OCI-LY7 (cell line): ENCODE data around the gene TTLL3.

ENCODE experiments used
- EZH2phosphoT487 ChIP-seq: fragments of 200-600 bp; sonication (generic); IDR thresholded peaks from 2 replicates; pipeline ENCODE4 v1.6.1; 2018; ENCODE audit warnings: low read depth, borderline replicate concordance, mild to moderate bottlenecking, mixed run types, antibody characterized with exemption, low read length, moderate library complexity, mixed read lengths
- TF ChIP-seq, protein P1 (sequence below): fragments of 200-600 bp; sonication (generic); conservative IDR thresholded peaks from 2 replicates; pipeline ENCODE4 v1.5.1; 2014; ENCODE audit warnings: mild to moderate bottlenecking, antibody characterized with exemption, low read length, moderate library complexity, mixed read lengths

- TF ChIP-seq, protein P1, sequence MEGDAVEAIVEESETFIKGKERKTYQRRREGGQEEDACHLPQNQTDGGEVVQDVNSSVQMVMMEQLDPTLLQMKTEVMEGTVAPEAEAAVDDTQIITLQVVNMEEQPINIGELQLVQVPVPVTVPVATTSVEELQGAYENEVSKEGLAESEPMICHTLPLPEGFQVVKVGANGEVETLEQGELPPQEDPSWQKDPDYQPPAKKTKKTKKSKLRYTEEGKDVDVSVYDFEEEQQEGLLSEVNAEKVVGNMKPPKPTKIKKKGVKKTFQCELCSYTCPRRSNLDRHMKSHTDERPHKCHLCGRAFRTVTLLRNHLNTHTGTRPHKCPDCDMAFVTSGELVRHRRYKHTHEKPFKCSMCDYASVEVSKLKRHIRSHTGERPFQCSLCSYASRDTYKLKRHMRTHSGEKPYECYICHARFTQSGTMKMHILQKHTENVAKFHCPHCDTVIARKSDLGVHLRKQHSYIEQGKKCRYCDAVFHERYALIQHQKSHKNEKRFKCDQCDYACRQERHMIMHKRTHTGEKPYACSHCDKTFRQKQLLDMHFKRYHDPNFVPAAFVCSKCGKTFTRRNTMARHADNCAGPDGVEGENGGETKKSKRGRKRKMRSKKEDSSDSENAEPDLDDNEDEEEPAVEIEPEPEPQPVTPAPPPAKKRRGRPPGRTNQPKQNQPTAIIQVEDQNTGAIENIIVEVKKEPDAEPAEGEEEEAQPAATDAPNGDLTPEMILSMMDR: no peak
- no peak for TF ChIP-seq EZH2phosphoT487
Observed at GRCh38 chr3:9784965-9785364, 25.1 kb upstream of the TTLL3 start.
